GM18502 (cell line): ENCODE measurements around the gene PRDM15.

Source experiments
- ATAC-seq: cut with Tn5 transposase; IDR thresholded peaks from one replicate; pipeline ENCODE4 v1.9.1; 2021; ENCODE audit warnings: mild to moderate bottlenecking; ENCODE audit not compliant: unreplicated experiment, poor library complexity

Gene PRDM15

DNA sequence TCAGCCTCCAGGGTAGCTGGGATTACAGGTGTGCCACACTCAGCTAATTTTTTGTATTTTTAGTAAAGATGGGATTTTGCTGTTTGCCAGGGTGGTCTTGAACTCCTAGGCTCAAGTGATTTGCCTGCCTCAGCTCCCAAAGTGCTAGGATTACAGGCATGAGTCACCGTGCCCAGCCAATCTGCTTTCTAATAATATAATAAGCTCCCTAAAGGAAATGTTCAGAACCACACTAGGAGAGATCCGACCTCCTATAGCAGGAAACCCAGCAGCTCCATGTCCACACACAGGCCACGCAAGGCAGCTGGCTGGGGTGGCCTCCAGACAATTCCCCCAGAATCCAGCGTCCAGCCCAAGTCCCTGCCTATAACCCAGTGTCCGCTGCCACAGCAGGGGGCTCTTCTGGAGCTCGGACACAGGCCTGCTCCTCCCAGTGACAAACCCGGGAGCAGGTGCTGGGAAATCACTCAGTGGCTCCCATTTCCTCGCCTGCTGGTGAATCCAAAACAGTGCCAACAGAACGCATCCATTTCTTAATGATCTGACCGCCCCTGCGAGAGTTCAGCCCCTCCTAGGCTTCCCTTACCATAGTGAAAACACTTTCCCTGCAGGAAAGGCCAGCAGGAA is 119.8 kb downstream of the PRDM15 start:
- no peak for ATAC-seq

DNA sequence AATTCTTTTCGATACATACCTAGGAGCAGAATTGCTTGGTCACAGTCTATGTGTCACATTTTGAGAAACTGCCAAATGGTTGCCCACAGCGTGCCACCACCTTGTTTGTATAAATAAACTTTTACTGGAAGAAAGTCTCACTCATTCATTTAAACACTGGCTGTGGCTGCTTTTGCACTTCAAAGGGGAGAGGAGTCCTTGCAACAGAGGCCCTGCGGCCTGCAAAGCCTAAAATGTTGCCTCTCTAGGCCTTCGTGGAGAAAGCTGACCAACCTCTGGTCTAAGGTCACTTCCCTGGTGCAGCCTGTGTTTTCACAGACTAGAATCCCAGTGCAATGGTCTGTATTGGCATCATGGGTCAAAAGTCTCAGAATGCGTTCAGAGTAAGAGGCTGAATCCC is 120.6 kb downstream of the PRDM15 start:
- ATAC-seq = no peak

DNA sequence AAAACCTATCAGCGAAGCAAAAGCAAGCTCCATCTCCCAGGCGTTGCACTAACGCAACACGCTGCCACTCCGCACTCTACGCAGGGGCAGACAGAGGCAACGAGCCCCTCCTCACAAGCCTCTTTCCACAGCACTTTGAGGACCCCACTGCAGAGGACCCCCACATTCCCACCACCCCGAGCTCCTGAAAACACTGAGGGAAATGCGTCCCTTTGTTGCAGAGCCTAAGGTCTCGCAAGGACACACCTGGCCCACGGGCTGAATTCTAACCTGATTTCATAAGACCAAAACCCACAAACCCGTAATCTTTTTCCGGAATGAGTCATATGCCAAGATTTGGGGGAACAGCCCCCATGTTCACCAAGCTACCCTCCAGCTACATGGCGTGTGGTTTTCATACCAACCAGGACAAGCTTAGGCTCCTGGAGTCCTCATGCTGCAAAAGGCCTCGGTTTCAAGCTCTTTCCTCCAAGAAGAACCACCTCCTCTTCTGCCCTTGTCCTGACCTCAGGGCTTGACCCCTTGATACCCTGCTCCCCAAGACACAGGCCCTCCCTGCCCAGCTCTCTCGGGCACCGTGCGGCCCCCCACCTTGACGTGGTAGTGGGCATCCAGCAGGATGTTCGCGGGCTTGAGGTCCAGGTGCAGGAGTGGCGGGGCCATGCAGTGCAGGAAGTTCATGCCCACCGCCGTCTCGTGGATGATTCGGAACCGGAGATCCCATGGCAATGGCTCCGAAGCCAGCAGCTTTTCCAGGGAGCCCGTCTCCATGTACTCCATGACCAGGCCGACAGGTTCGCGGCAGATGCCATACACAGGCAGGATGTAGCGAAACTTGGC is 123.0 kb downstream of the PRDM15 start:
- no peak for ATAC-seq

DNA sequence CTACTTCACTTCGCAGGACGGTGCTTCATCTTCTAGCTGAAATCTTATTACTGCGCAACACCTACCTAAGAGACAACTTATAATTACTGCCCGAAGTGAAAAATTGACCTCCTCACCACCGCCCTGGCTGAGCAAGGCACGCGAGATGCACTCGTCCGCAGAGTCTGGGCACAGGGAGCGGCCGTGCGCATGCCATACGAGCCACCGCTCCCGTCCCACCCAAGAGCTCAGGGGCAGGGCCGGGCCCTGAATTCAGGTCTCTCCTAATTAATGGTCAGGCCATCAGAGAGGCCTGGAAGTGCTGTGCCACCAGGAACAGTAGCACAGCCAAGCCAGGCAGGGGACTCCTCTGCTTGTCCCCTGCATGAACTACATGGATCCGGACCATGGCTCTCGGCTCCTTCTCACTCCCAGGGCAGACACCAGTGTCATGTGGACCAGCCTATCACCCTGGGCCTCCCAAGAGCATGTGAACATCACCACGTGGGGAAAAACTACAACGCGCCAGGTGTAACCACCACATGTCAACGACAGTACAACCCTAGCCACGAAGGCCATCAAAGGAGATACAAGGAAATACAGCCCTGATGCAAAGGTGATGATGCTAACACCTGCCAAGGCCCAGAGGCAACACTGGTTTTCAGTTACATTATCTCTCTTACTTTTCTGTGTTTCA is 123.7 kb downstream of the PRDM15 start:
- ATAC-seq = no peak

DNA sequence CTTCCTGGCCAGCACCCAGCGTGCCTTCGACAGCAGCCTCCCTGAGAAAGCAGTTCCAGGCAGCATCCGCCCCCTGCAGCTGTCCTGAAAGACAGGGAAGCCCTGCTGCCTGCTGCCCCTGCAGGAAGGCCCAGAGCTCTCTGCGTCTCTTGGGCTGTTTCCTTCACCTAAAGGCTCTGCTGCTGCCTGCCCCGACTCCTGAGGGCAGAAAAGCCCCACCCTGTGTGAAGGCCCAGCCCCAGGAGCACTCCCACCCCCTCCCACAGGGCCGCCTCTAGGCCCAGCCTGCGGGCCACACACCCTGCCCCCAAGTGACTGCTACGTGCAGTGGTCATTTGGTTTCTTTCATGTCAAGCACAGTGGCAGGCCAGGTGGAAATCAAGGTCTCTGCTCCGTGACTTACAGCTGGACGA is 124.7 kb downstream of the PRDM15 start:
- no peak for ATAC-seq

DNA sequence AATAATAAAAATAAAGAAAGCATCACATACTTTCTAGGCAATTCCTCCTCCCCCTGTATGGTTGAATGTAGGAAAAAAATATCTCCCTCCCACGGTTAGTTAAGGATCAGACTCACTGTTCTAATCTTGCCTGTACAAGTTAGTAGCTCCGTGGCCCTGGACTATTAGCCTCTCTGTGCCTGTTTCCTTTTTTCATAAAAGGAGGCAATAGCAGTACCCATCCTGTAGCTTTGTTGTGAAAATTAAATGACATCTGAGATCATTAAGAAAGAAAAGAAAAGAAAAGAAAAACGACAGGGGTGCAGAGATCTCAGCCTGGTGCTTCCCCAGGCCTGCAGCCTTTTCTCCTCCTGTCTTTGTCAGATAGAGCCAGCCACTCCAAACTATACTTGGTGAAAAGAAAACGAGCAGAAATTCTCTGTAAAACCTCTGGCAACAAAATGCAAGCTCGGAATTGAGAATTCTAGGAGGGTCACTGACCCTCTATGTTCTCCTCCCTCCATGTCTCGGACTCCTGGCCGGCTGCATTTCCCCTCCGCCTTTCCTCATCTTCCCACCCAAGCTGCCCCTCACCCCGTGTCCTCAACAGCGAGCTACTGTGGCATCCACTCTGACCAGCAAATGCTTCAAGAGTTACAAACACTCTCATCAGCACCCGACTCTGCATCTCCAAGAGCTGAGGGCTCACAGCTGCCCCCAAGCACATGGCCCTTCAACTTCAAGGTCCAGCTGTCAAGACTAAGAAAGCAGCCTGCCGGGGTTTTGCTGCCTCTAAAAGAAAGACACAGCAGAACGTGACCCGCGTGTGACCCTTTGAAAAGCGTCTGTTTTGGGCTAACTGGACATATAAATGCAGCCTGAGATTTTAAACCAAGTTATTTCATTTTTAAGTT is 125.9 kb downstream of the PRDM15 start:
- no peak for ATAC-seq

DNA sequence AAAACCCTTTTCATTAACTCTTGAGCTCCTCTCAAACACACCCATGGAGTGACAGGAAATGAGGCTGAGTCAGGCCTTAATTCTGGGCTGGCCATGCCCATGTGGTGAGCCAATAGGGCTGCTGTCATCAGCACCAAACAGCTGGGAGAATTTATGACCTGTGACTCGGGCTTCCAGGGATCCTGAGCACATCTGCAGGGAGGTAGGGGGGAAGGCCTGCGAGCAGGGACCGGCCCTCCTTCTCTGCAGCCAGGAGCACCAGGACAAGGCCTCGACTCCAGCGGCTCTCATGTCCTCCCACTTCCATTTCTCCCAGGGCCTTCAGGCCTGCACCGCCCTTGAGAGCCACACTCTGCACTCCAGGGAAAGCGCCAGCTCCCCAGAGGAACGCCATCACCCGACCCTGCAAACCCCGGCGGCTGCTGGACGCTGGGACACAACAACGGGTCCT is 126.9 kb downstream of the PRDM15 start:
- ATAC-seq = no peak

DNA sequence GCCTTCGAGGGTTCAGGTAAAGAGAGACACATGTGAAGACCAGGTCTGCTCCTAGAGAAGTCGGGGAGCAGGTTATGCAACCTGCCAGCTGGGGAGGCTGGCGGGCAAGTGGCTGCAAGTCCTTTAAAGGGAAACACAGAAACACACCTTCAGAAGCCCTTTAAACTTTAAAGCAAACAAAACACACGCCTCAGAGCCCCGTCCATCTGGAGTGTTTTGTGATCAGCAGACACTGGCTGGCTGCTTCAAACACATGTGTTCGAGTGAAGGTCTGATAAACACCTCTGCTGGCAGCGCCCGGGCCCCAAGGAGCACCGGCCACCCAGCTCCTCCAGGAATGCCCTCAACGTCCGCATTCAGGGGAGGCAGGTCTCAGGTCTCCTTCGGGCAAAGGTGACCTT is 127.5 kb downstream of the PRDM15 start:
- no peak for ATAC-seq

DNA sequence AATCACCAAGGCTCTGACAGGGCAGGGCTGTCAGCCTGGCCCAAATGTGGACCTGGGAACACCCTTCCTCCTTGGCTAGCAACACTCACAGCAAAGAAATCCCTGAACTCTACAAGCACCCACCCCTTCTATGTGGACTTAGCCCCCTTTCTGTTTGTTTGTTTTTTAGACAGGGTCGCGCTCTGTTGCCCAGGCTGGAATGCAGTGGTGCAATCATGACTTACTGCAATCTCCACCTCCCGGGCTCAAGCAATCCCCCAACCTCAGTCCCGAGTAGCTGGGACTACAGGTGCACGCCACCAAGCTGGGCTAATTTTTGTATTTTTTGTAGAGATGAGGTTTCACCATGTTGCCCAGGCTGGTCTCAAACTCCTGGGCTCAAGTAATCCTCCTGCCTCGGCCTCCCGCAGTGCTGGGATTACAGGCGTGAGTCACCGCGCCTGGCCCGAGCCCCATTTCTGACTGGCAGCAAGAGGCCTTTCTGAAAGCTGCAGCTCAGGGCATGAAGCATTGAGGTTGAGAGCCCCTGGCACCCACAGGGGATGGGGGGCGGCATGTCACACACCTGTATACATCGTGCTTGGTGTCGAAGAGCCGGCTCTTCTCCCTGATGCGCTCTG is 128.5 kb downstream of the PRDM15 start:
- ATAC-seq = no peak

DNA sequence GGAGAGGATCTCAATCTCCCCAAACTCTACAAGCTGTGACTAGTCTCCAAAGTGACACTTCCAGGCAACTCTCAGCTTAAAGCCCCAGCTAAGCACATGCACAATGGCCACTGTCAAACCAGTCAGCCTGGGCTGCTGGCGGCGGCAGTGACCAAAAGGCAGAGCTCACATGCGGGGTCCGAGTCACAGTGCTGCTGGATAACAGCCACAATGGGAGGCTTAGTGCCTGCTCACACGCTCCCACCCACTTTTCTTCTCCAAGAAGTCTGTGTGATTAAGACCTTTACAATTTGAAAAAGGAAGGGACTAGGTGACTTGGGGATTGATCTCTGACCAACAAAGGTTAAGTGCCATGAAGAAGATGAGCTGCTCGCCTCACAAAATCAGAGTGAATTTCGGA is 129.1 kb downstream of the PRDM15 start:
- ATAC-seq = no peak

DNA sequence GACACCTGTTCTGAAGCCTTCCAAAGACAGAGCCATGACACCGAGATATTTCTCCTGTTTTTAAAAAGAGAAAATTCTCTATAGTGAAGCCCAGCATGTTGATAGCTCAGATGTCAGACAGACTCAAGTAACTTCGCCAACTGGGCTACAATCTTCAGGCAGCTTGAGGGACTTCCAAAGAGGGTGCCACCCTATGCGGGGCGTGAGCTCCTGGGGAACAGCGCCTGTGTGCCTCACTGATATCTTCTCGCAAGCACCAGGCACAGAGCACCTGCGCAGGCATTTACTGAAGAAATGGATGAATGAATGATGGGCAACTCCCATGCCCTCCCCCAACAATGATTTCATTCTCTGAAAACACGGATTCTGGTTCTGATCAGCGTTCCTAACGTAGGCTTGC is 129.9 kb downstream of the PRDM15 start:
- no peak for ATAC-seq
